Stomach (tissue), 9 donors: ENCODE data around the gene CCDC71. TPM values are rescaled to one million over a fixed set of nuclear protein-coding genes. Genes with fewer than 3 reads are reported as not detected.

Experiments used
- DNase-seq, 2 donors: peaks; one replicate each; pipeline versions ENCODE4 v3.0.0 to v3.0.0-alpha.2; 2013 to 2019
- H3K27ac ChIP-seq, 5 donors: fragments of 200-600 bp in 4 of 5; sonication (generic) in 4 of 5; one replicate each; pipeline ENCODE4 v1.5.1; 2013 to 2019; ENCODE audit warnings: mild to moderate bottlenecking in 1 of 5, moderate library complexity in 1 of 5
- H3K27me3 ChIP-seq, 3 donors: fragments of 200-600 bp; sonication (generic); one replicate each; pipeline ENCODE4 v1.5.1; 2017 to 2019; ENCODE audit warnings: mixed run types in 1 of 3
- H3K36me3 ChIP-seq, 4 donors: fragments of 200-600 bp; sonication (generic); 1 replicate in 3 of 4; 2 replicates in 1 of 4; pipeline ENCODE4 v1.5.1; 2016 to 2019
- H3K4me1 ChIP-seq, 4 donors: fragments of 200-600 bp; sonication (generic); one replicate each; pipeline ENCODE4 v1.5.1; 2016 to 2019
- H3K4me3 ChIP-seq, 4 donors: fragments of 200-600 bp; sonication (generic) in 3 of 4; one replicate each; pipeline ENCODE4 v1.5.1; 2016 to 2019; ENCODE audit warnings: mild to moderate bottlenecking in 1 of 4
- H3K9me3 ChIP-seq, 4 donors: fragments of 200-600 bp; sonication (generic); one replicate each; pipeline ENCODE4 v1.5.1; 2016 to 2019
- EP300 ChIP-seq: sonication (generic); formaldehyde crosslinking; IDR thresholded peaks from one replicate; pipeline ENCODE4 v1.6.1; 2017; ENCODE audit warnings: antibody characterized with exemption
- POLR2A ChIP-seq, 4 donors: fragments of 450-650 bp; IDR thresholded peaks; one replicate each; pipeline ENCODE4 v1.6.1; 2016; ENCODE audit warnings: antibody characterized with exemption in 4 of 4, control low read depth in 2 of 4, mild to moderate bottlenecking in 1 of 4, moderate library complexity in 1 of 4
- POLR2AphosphoS5 ChIP-seq, 3 donors: sonication (generic); formaldehyde crosslinking; IDR thresholded peaks; one replicate each; pipeline ENCODE4 v1.6.1; 2016; ENCODE audit warnings: antibody characterized with exemption in 3 of 3
- whole genome bisulfite sequencing, 5 donors: extraction: QIAGEN DNeasy Blood & Tissue Kit in 3 of 5; methylation state at CpG; one replicate each; pipeline versions ENCODE4 v1.1.5 to v1.1.7; 2013 to 2018; 5-methylcytosine and 5-hydroxymethylcytosine counted together
- intact Hi-C: fragments of 100-400 bp; cut with DNase I; formaldehyde crosslinking; loops from one replicate; pipeline ENCODE4 v1.15.1; 2023; ENCODE audit warnings: low total_unique reads
- polyA plus RNA-seq, 3 donors: library from polyadenylated mRNA; stranded (reverse); fragments of 200-250 nt; gene quantifications; one replicate each; pipeline ENCODE4 v1.2.3, GENCODE V29; 2013
- total RNA-seq, 5 donors: library from RNA; depleted of rRNA; stranded (reverse); fragments of >200 nt; gene quantifications; one replicate each; pipeline versions ENCODE4 v1.1.0 to v1.2.3, GENCODE V29; 2014 to 2016
- TF ChIP-seq, protein P1 (sequence below), 7 experiments: fragments of 450-650 bp in 4 of 7; fragments of 200-600 bp in 3 of 7; sonication (generic) in 3 of 7; IDR thresholded peaks; one replicate each; pipeline ENCODE4 v1.5.1; 2016 to 2019; ENCODE audit warnings: antibody characterized with exemption in 7 of 7, control low read depth in 2 of 7, mild to moderate bottlenecking in 1 of 7
- donor health status: healthy with polysubstance abuse.
- donor health status: Bipolar disorder and iron deficiency.
- donor health status: healthy.

The CCDC71 gene
- total and polyA plus RNA-seq, 8 donors, result 2.3 to 22.6 (median 12.7) TPM

DNA sequence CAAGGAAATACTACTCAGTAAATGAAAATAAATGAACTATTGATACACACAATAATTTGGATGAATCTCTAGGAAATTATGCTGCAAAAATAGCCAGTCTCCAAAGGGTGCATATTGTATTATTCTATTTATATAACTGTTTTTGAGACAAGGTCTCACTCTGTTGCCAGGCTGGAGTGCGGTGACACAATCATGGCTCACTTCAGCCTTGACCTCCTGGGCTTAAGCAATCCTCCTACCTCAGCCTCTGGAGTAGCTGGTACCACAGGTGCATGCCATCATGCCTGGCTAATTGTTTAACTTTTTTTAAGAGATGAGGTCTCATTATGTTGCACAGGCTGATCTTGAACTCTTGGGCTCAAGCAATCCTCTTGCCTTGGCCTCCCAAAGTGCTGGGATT, 17.7 kb upstream of the CCDC71 start:
- H3K9me3 ChIP-seq, result no peaks in the 10 kb centered on the region
- H3K36me3 ChIP-seq, result no peaks in the 10 kb centered on the region
- no peak overlapping the region for H3K4me3 ChIP-seq
- H3K27me3 ChIP-seq, result no peaks in the 10 kb centered on the region
- intact Hi-C loops, result no loop called here
- no peaks in the 10 kb centered on the region for H3K4me1 ChIP-seq
- DNase-seq, result no peak
- 65 to 88% (median 74%) methylated on average over 1 of the region's 1 CpG for WGBS, 5 donors
- H3K27ac ChIP-seq, result no peak overlapping the region
- TF ChIP-seq POLR2A (IDR thresholded peaks at IDR 0.05) (no peak), POLR2AphosphoS5 (IDR thresholded peaks at IDR 0.05) (no peak), EP300 (no peak)
- TF ChIP-seq, protein P1, sequence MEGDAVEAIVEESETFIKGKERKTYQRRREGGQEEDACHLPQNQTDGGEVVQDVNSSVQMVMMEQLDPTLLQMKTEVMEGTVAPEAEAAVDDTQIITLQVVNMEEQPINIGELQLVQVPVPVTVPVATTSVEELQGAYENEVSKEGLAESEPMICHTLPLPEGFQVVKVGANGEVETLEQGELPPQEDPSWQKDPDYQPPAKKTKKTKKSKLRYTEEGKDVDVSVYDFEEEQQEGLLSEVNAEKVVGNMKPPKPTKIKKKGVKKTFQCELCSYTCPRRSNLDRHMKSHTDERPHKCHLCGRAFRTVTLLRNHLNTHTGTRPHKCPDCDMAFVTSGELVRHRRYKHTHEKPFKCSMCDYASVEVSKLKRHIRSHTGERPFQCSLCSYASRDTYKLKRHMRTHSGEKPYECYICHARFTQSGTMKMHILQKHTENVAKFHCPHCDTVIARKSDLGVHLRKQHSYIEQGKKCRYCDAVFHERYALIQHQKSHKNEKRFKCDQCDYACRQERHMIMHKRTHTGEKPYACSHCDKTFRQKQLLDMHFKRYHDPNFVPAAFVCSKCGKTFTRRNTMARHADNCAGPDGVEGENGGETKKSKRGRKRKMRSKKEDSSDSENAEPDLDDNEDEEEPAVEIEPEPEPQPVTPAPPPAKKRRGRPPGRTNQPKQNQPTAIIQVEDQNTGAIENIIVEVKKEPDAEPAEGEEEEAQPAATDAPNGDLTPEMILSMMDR (IDR thresholded peaks at IDR 0.05), result no peak

DNA sequence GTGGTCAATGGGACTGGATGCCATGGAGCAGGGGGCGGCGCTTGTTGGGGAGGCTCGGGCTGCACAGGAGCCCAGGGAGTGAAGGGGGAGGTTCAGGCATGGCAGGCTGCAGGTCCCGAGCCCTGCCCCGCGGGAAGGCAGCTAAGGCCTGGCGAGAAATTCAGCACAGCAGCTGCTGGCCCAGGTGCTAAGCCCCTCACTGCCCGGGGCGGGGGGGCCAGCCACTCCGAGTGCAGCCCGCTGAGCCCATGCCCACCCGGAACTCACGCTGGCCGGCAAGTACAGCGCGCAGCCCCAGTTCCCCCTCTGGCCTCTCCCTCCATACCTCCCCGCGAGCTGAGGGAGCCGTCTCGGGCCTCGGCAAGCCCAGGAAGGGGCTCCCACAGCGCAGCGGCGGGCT, 16.6 kb upstream of the CCDC71 start:
- TF ChIP-seq EP300 (no peak), POLR2AphosphoS5 (IDR thresholded peaks at IDR 0.05) (no peak), POLR2A (IDR thresholded peaks at IDR 0.05) (no peak)
- TF ChIP-seq, protein P1 (IDR thresholded peaks at IDR 0.05), result no peak
- intact Hi-C loops, result no loop called here
- H3K9me3 ChIP-seq, result no peaks in the 10 kb centered on the region
- no peak overlapping the region for H3K4me3 ChIP-seq
- H3K27ac ChIP-seq, result no peak overlapping the region
- WGBS, 5 donors, result 86 to 100% (median 91%) methylated on average over 4 to 24 of the region's 24 CpGs
- no peaks in the 10 kb centered on the region for H3K27me3 ChIP-seq
- peaks cover 0 to 5% (median 0%) of the 10 kb centered on the region in 4 donors for H3K36me3 ChIP-seq
- no peak for DNase-seq
- no peaks in the 10 kb centered on the region for H3K4me1 ChIP-seq

DNA sequence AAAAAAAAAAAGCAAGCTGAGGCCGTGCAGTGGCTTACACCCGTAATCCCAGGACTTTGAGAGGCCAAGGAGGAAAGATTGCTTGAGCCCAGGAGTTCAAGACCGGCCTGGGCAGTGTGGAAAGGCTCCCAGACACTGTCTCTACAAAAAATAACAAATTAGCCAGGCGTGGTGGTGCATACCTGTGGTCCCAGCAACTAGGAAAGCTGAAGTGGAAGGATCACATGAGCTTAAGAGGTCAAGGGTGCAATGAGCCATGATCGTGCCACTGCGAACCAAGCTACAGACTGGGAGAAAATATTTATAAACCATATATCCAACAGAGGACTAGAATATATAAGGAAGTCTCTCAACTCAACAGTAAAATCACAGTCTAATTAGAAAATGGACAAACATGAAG, 15.2 kb upstream of the CCDC71 start:
- intact Hi-C loops, result no loop called here
- Histone ChIP-seq H3K27ac (no peak overlapping the region), H3K4me3 (no peak overlapping the region), H3K27me3 (no peaks in the 10 kb centered on the region), H3K4me1 (peaks cover 0 to 4% (median 0%) of the 10 kb centered on the region in 4 donors), H3K9me3 (no peaks in the 10 kb centered on the region), H3K36me3 (peaks cover 0 to 18% (median 7%) of the 10 kb centered on the region in 4 donors)
- WGBS, 5 donors, result 53 to 74% (median 62%) methylated on average over 6 of the region's 6 CpGs
- no peak for TF ChIP-seq POLR2A (IDR thresholded peaks at IDR 0.05)
- TF ChIP-seq, protein P1 (IDR thresholded peaks at IDR 0.05), result no peak
- no peak for DNase-seq

DNA sequence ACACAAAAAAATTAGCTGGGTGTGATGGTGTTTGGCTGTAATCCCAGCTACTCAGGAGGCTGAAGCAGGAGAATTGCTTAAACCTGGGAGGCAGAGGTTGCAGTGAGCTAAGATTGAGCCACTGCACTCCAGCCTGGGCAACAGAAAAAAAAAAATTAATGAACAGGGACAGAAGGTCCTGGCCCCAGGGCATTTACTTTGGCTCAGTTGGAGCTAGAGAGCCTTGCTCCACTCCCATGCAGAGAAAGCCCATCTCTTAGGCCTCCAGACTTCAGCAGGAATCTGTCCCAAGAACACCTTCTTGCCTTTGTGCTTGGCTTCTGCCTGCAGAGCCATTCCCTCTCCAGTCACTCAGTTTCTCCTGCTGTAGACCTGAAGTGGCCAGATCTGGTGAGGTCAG, 14.0 kb upstream of the CCDC71 start:
- DNase-seq, result no peak
- H3K27me3 ChIP-seq, result no peaks in the 10 kb centered on the region
- intact Hi-C loops, result no loop called here
- H3K4me3 ChIP-seq, result no peak overlapping the region
- peaks cover 0 to 5% (median under 1%) of the 10 kb centered on the region in 4 donors for H3K4me1 ChIP-seq
- H3K9me3 ChIP-seq, result no peaks in the 10 kb centered on the region
- H3K36me3 ChIP-seq, result peaks cover 4 to 31% (median 19%) of the 10 kb centered on the region in 4 donors
- TF ChIP-seq POLR2A (IDR thresholded peaks at IDR 0.05) (no peak), EP300 (no peak), POLR2AphosphoS5 (IDR thresholded peaks at IDR 0.05) (no peak)
- TF ChIP-seq, protein P1 (IDR thresholded peaks at IDR 0.05), result no peak
- H3K27ac ChIP-seq, result no peak overlapping the region
